ENCODE measurements around the gene SMCHD1. TPM values are rescaled to one million over a fixed set of nuclear protein-coding genes. Genes with fewer than 3 reads are reported as not detected.
"Not testable (repeated sequence)": the region's sequence is repeated elsewhere in the genome, so short reads cannot be mapped to it uniquely, and the experiment has no call there.

SMCHD1 gene
- total RNA-seq, 2 donors from 2014 or later = 56.0 to 65.1 TPM

- H3K4me3 ChIP-seq = no peak overlapping the region
- no peak for TF ChIP-seq POLR2A (IDR thresholded peaks at IDR 0.05)
- TF ChIP-seq CTCF (IDR thresholded peaks at IDR 0.05) = no peak
- no peak for TF ChIP-seq POLR2AphosphoS5 (IDR thresholded peaks at IDR 0.05)
- no peaks in the 10 kb centered on the region for H3K9me3 ChIP-seq
- WGBS = 92% methylated on average over 5 of the region's 5 CpGs
- DNase-seq (ENCODE audit: low spot score) = no peak
- no peaks in the 10 kb centered on the region for H3K27me3 ChIP-seq (replicated peaks; ENCODE audit: insufficient read depth)
- intact Hi-C loops (cut with DNase I) = no loop called here
- H3K36me3 ChIP-seq = no peaks in the 10 kb centered on the region
- H3K4me1 ChIP-seq (replicated peaks) = no peaks in the 10 kb centered on the region
- no peak overlapping the region for H3K27ac ChIP-seq
Observed at GRCh38 chr18:2717407-2717806, 61.9 kb downstream of the SMCHD1 start.

GRCh38 chr18:2719040-2719439 lies 63.5 kb downstream of the SMCHD1 start:
- Histone ChIP-seq H3K27me3 (replicated peaks; ENCODE audit: insufficient read depth) (no peaks in the 10 kb centered on the region), H3K36me3 (no peaks in the 10 kb centered on the region), H3K4me3 (no peak overlapping the region), H3K9me3 (no peaks in the 10 kb centered on the region), H3K27ac (no peak overlapping the region), H3K4me1 (replicated peaks) (no peaks in the 10 kb centered on the region)
- WGBS = 83% methylated on average over 2 of the region's 2 CpGs
- no peak for DNase-seq (ENCODE audit: low spot score)
- TF ChIP-seq CTCF (IDR thresholded peaks at IDR 0.05) = no peak
- TF ChIP-seq POLR2A (IDR thresholded peaks at IDR 0.05) = no peak
- no peak for TF ChIP-seq POLR2AphosphoS5 (IDR thresholded peaks at IDR 0.05)
- intact Hi-C loops (cut with DNase I) = no loop called here

GRCh38 chr18:2723207-2723606 lies 67.7 kb downstream of the SMCHD1 start:
- intact Hi-C loops (cut with DNase I) = no loop called here
- H3K4me3 ChIP-seq = no peak overlapping the region
- TF ChIP-seq POLR2AphosphoS5 (IDR thresholded peaks at IDR 0.05) (no peak), CTCF (IDR thresholded peaks at IDR 0.05) (no peak), POLR2A (IDR thresholded peaks at IDR 0.05) (no peak)
- H3K4me1 ChIP-seq (replicated peaks) = no peaks in the 10 kb centered on the region
- no peak overlapping the region for H3K27ac ChIP-seq
- no peaks in the 10 kb centered on the region for H3K36me3 ChIP-seq
- WGBS = 90% methylated on average over 1 of the region's 1 CpG
- H3K9me3 ChIP-seq = no peaks in the 10 kb centered on the region
- DNase-seq (ENCODE audit: low spot score) = no peak
- no peaks in the 10 kb centered on the region for H3K27me3 ChIP-seq (replicated peaks; ENCODE audit: insufficient read depth)

- DNase-seq (ENCODE audit: low spot score) = no peak
- H3K4me3 ChIP-seq = no peak overlapping the region
- intact Hi-C loops (cut with DNase I) = no loop called here
- no peak overlapping the region for H3K27ac ChIP-seq
- H3K4me1 ChIP-seq (replicated peaks) = no peaks in the 10 kb centered on the region
- H3K27me3 ChIP-seq (replicated peaks; ENCODE audit: insufficient read depth) = no peaks in the 10 kb centered on the region
- no peaks in the 10 kb centered on the region for H3K9me3 ChIP-seq
- 100% methylated on average over 1 of the region's 1 CpG for WGBS
- TF ChIP-seq CTCF (IDR thresholded peaks at IDR 0.05) (no peak), POLR2AphosphoS5 (IDR thresholded peaks at IDR 0.05) (no peak), POLR2A (IDR thresholded peaks at IDR 0.05) (no peak)
- peaks cover 0 to 9% of the 10 kb centered on the region in 2 donors for H3K36me3 ChIP-seq
Observed at GRCh38 chr18:2729757-2730156, 74.2 kb downstream of the SMCHD1 start.

- TF ChIP-seq POLR2A (IDR thresholded peaks at IDR 0.05) (no peak), CTCF (IDR thresholded peaks at IDR 0.05) (no peak), POLR2AphosphoS5 (IDR thresholded peaks at IDR 0.05) (no peak)
- peaks cover 0 to 1% of the 10 kb centered on the region in 2 donors for H3K36me3 ChIP-seq
- H3K9me3 ChIP-seq = no peaks in the 10 kb centered on the region
- no peak overlapping the region for H3K27ac ChIP-seq
- no peaks in the 10 kb centered on the region for H3K27me3 ChIP-seq (replicated peaks; ENCODE audit: insufficient read depth)
- WGBS = 95% methylated on average over 3 of the region's 3 CpGs
- no peak for DNase-seq (ENCODE audit: low spot score)
- intact Hi-C loops (cut with DNase I) = no loop called here
- H3K4me1 ChIP-seq (replicated peaks) = no peaks in the 10 kb centered on the region
- H3K4me3 ChIP-seq = no peak overlapping the region
Observed at GRCh38 chr18:2736823-2737222, 81.3 kb downstream of the SMCHD1 start.

- intact Hi-C loops (cut with DNase I); H3K9me3 ChIP-seq; H3K4me1 ChIP-seq (replicated peaks); H3K27ac ChIP-seq; H3K36me3 ChIP-seq; H3K27me3 ChIP-seq (replicated peaks; ENCODE audit: insufficient read depth); DNase-seq (ENCODE audit: low spot score); H3K4me3 ChIP-seq: not testable (repeated sequence)
- WGBS = 96% methylated on average over 3 of the region's 3 CpGs
Observed at GRCh38 chr18:2740082-2740481, 84.6 kb downstream of the SMCHD1 start.

Measured in prostate gland (tissue), 2 donors.